GM12873 (cell line): ENCODE data around the gene DNASE2B.

Experiments
- CTCF ChIP-seq: IDR thresholded peaks from 2 replicates; pipeline ENCODE4 v1.5.1; 2012; ENCODE audit warnings: low read depth, mild to moderate bottlenecking, moderate library complexity, low read length, control low read depth; ENCODE audit not compliant: insufficient read depth; ENCODE audit errors: missing control alignments

Gene DNASE2B

GRCh38 chr1:84407524-84407923 lies 9.2 kb downstream of the DNASE2B start:
- TF ChIP-seq CTCF = no peak

- no peak for TF ChIP-seq CTCF
These were observed 9.7 kb downstream of the DNASE2B start for GRCh38 chr1:84407958-84408422.

- TF ChIP-seq CTCF = no peak
These were observed 11.6 kb downstream of the DNASE2B start for GRCh38 chr1:84409888-84410287.

- TF ChIP-seq CTCF = no peak
These were observed 12.2 kb downstream of the DNASE2B start for GRCh38 chr1:84410328-84411095.

- no peak for TF ChIP-seq CTCF
These were observed 14.1 kb downstream of the DNASE2B start for GRCh38 chr1:84412316-84412942.

GRCh38 chr1:84415396-84415795 lies 17.1 kb downstream of the DNASE2B start:
- no peak for TF ChIP-seq CTCF

- no peak for TF ChIP-seq CTCF
These were observed 24.6 kb downstream of the DNASE2B start for GRCh38 chr1:84422909-84423308.
